ENCODE results near the gene UBP1.
"Not testable (repeated sequence)": the region's sequence is repeated elsewhere in the genome, so short reads cannot be mapped to it uniquely, and the experiment has no call there.

Gene UBP1

GRCh38 chr3:33430571-33430970, 9.6 kb downstream of the UBP1 start:
- DNase-seq: no peak

DNA sequence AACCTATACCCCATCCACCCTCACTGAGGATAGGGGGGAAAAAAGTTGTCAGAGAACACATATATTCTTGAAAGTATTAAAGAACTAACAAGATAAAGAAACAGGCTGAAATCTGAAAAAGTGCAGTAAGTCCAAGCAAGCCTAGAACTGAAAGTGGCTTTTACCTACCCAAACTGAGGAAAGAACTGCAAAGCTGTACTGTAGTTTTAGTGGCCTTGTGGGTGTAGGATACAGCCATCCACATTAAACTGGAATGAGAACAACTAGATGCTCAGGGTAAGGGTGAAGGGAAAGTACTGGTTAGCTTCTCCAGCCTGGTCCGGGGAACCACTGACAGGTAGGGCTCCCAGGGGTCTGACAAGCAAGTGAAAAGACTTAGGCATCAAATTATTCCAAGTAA, 10.1 kb downstream of the UBP1 start:
- DNase-seq: no peak

DNA sequence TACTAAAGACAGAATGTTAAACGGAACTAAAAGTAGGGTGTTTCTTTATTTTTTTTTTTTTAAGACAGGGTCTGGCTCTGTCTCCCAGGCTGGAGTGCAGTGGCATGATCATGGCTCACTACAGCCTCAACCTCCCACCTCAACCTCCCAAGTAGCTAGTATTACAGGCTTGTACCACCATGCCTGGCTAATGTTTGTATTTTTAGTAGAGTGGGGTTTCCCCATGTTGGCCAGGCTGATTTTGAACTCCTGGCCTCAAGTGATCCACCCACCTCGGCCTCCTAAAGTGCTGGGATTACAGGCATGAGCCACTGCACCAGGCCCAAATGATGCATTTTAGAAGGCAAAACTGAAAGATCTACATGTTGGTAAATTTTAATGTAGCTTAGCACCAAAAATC, 10.9 kb downstream of the UBP1 start:
- DNase-seq: not testable (repeated sequence)

- DNase-seq: no peak
These were observed 11.5 kb downstream of the UBP1 start for GRCh38 chr3:33428734-33429133.

DNA sequence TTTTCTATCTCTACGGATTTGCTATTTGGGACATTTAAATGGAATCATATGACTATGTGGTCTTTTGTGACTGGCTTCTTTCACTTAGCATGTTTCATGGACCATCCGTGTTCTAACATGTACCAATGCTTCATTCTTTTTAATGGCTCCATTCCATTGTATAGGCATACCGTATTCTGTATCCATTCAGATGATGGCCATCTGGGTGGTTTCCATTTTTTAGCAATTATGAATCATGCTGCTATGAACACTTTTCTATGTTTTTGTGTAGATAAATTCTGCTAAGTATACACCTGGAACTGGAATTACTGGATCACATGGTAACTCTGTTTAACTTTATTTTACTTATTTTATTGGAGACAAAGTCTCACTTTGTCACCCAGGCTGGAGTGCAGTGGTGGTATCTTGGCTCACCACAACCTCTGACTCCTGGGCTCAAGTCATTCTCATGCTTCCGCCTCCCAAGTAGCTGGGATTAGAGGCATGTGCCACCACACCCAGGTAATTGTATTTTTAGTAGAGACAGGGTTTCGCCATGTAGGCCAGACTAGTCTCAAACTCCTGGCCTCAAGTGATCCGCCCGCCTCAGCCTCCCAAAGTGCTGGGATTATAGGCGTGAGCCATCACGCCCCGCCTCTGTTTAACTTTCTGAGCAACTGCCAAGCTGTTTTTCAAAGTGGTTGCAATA, 13.4 kb downstream of the UBP1 start:
- no peak for DNase-seq

GRCh38 chr3:33426068-33426467, 14.1 kb downstream of the UBP1 start:
- no peak for DNase-seq

DNA sequence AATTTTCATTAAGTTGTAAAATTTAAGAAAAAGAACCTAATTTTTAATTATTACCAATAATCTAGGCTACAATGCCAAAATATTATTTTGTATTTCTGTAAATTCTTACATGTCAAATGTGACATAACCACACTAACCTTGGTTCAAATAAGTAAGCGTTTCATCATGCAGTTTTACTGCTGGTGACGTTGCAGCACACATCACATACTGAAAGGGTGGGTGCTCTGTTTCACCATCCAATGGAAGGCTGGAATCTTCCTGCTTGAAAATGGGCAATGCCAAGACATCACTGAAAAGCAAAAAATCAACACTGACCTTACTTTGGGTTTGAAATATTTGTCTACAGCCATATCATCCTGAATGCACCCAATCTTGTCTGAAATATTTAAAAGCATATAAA, 14.8 kb downstream of the UBP1 start:
- no peak for DNase-seq

DNA sequence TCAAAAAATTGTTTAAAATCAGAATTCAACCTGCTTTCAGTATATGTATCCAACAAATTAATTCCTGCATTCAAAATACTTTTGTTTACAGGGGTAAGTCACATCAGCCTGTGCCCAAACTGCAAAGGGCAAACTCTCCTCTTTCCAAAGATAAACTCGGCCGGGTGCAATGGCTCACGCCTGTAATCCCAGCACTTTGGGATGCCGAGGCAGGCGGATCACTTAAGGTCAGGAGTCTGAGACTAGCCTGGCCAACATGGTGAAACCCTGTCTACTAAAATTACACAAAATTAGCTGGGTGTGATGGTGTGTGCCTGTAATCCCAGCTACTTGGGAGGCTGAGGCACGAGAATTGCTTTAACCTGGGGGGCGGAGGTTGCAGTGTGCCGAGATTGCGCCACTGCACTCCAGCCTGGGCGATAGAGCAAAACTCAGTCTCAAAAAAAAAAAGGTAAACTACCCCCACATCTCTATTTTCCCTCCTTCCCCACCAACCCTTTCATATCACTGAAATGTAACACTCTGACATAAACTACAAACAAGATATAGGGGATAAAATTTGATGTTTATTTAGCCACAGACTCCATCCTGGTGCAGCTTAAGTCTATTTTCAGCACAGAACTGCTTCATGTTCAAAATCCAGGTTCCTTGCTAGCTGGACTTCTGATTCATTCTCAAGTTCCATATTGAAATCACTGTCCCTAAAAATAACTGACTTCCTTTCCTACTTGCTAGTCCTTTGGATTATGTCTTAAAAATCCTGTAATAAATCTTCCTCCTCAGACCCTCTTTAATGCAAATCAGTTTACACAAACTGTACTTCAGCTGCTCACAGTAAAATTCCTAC, 15.4 kb downstream of the UBP1 start:
- no peak for DNase-seq

DNA sequence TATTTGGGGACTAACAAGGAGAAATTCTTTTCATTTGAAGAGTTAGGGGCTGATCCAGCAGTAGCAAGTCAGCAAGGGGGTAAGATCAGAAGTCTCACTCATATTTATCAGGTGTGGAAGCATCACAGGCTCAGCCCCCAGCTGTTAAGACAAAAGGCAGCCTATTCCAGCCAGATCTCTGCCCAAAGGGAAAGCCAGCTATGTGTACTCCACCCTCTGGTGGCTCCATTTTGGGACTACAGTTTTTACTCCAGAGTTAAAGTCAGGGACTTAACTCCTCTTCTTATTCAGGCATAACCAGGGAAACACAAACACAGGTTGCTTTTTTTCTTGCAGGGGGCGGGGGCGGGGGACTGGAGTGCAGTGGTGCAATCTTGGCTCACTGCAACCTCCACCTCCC, 19.2 kb downstream of the UBP1 start:
- no peak for DNase-seq

GRCh38 chr3:33419948-33420347, 20.3 kb downstream of the UBP1 start:
- no peak for DNase-seq

- no peak for DNase-seq
These were observed 23.0 kb downstream of the UBP1 start for GRCh38 chr3:33417066-33417673.

GRCh38 chr3:33410816-33411215, 29.4 kb downstream of the UBP1 start:
- not testable (repeated sequence) for DNase-seq

- no peak for DNase-seq
These were observed 36.4 kb downstream of the UBP1 start for GRCh38 chr3:33403756-33404155.

DNA sequence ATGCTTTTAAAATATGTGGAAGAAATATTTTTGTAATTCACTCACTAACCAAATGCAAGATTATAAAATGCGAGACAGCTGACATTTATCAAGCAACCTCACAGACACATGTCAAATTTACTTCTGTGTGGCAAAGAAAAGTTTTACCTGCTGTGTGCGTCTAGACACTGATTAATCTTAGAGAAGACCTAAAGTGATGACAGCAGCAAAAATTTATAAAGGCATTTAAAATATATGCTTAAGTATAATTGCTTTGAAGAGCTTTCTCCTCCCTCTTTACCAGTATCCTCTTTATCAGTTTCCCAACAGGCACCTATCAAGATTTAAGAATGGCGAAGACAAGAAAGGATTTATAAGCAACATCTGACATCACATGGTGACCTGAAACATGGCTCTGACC, 37.3 kb downstream of the UBP1 start:
- DNase-seq: no peak

GRCh38 chr3:33401781-33402180, 38.4 kb downstream of the UBP1 start:
- DNase-seq: no peak

GRCh38 chr3:33398410-33398809, 41.8 kb downstream of the UBP1 start:
- DNase-seq: no peak

DNA sequence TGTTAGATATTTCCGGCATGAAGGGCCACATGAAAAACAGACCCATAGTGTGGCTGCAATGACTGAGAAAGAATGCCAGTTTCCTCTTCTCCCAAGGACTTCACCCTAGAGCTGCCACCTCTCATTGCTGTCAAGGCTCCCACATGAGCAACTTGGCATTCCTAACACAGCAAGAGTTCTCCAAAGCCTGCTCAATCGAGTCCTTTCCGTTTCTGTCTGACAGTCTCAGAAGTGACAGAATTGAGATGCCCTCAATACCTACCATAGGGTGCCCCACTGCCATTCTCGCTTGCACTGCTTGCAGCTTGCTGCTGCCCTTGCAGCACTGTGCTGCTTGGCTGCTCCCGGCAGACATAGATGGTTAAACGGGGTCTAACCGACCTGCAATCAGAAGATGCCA, 44.3 kb downstream of the UBP1 start:
- DNase-seq: no peak

DNA sequence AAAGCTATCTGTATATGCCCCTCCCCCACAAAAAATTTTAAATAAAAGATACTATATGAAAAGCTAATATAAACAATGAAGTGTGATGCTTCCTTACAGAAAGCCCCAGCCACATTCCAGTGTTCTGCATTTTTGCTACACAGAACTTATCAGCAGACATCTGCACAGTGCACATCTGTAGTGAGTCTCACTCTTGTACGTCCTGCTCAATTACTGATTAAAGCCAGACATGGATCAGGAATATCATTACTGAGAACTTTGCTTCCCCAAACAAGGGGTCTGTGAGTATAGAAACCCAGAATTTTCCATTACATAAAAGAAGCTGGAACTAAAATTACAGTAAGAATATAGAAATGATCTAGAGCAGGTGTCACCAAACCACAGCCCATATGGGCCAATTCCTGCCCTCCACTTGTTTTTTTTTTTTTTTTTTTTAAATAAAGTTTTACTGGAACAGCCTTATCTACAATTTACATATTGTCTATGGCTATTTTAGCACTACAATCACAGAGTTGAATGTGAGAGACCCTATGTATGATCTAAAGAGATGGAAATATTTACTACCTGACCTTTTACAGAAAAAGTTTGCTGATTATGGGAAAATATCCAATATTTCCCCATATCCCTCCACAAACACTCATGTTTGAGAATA, 45.7 kb downstream of the UBP1 start:
- DNase-seq: no peak

GRCh38 chr3:33392703-33393125, 47.5 kb downstream of the UBP1 start:
- DNase-seq: no peak

DNA sequence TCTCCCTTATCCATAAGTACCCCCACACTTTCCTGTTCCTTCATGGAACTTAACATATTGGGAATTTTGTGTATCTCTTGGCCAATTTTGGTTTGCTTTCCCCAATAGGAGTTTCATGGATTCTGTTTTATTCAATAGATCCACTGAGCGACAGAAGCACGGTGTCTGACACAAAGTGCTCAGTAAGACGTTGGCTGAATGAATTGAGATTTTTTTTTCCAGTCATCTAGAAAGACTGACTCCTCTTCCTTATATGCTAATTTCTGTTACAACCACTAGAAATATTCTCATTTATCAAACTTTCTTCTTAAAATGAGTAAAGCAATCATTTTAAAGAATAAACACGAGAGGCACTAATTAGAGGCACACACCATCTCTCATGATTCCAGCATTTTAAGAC, 48.1 kb downstream of the UBP1 start:
- DNase-seq: no peak

GRCh38 chr3:33391255-33391995, 48.8 kb downstream of the UBP1 start:
- DNase-seq: no peak

- no peak for DNase-seq
These were observed 50.3 kb downstream of the UBP1 start for GRCh38 chr3:33389908-33390307.
